Nephron (organoid): ENCODE measurements around the gene ARHGAP22.

Source experiments
- H3K27ac Mint-ChIP-seq, 3 experiments: 2 replicates each; pipeline ENCODE4 v1.8.0; 2020; ENCODE audit warnings: mixed read lengths in 3 of 3, mild to moderate bottlenecking in 2 of 3, moderate library complexity in 1 of 3
- H3K27me3 Mint-ChIP-seq: 2 replicates; pipeline ENCODE4 v1.8.0; 2021; ENCODE audit warnings: low read depth, mild to moderate bottlenecking, moderate library complexity, mixed read lengths
- H3K36me3 Mint-ChIP-seq: 2 replicates; pipeline ENCODE4 v1.8.0; 2020; ENCODE audit warnings: low read depth, mixed read lengths
- H3K4me1 Mint-ChIP-seq: 2 replicates; pipeline ENCODE4 v1.8.0; 2020; ENCODE audit warnings: mixed read lengths
- H3K4me3 Mint-ChIP-seq, 3 experiments: 2 replicates each; pipeline ENCODE4 v1.8.0; 2020; ENCODE audit warnings: mild to moderate bottlenecking in 3 of 3, mixed read lengths in 3 of 3, moderate library complexity in 2 of 3
- H3K9me3 Mint-ChIP-seq: 2 replicates; pipeline ENCODE4 v1.8.0; 2020; ENCODE audit warnings: mixed read lengths
- TF ChIP-seq, protein P1 (sequence below), 3 experiments: fragments of 200-600 bp; sonication (generic); IDR thresholded peaks; one replicate each; pipeline ENCODE4 v1.5.0; 2021; ENCODE audit warnings: antibody characterized with exemption in 3 of 3; ENCODE audit not compliant: unreplicated experiment in 3 of 3

Gene ARHGAP22

DNA sequence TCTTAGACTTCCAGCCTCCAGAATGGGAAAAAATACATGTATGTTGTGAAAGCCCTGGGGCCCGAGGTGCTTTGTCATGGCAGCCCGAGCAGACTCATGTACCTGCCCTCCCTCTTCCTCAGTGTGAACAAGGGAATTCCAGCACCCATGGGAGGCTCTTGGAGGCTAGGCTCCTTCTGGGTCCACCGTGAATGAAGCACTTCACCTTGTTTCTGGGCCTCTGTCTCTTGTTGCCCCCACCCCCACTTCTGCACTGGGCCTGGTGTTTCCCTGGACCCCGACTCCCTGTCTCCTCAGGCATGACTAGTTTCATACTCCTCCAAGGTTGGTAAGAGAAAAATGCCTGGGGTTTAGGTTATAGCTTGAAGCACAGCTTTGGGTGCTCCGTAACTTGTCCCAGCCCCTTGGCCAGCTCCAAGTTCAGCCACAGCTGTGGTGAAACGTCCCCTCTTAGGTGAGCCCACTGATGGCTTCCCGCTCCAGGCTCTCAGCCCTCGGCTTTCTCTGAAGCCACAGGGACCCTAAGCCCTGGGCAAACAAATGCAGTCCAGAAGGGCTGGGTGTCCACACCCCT is 30.2 kb upstream of the ARHGAP22 start:
- Mint-ChIP-seq H3K4me3 (no peak overlapping the region), H3K4me1 (no peaks in the 10 kb centered on the region), H3K9me3 (peaks cover 8% of the 10 kb centered on the region), H3K27ac (no peak overlapping the region), H3K27me3 (peaks cover 22% of the 10 kb centered on the region), H3K36me3 (no peaks in the 10 kb centered on the region)
- TF ChIP-seq, protein P1, sequence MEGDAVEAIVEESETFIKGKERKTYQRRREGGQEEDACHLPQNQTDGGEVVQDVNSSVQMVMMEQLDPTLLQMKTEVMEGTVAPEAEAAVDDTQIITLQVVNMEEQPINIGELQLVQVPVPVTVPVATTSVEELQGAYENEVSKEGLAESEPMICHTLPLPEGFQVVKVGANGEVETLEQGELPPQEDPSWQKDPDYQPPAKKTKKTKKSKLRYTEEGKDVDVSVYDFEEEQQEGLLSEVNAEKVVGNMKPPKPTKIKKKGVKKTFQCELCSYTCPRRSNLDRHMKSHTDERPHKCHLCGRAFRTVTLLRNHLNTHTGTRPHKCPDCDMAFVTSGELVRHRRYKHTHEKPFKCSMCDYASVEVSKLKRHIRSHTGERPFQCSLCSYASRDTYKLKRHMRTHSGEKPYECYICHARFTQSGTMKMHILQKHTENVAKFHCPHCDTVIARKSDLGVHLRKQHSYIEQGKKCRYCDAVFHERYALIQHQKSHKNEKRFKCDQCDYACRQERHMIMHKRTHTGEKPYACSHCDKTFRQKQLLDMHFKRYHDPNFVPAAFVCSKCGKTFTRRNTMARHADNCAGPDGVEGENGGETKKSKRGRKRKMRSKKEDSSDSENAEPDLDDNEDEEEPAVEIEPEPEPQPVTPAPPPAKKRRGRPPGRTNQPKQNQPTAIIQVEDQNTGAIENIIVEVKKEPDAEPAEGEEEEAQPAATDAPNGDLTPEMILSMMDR (IDR thresholded peaks at IDR 0.05; ENCODE audit: unreplicated experiment in 3 of 3), result no peak

DNA sequence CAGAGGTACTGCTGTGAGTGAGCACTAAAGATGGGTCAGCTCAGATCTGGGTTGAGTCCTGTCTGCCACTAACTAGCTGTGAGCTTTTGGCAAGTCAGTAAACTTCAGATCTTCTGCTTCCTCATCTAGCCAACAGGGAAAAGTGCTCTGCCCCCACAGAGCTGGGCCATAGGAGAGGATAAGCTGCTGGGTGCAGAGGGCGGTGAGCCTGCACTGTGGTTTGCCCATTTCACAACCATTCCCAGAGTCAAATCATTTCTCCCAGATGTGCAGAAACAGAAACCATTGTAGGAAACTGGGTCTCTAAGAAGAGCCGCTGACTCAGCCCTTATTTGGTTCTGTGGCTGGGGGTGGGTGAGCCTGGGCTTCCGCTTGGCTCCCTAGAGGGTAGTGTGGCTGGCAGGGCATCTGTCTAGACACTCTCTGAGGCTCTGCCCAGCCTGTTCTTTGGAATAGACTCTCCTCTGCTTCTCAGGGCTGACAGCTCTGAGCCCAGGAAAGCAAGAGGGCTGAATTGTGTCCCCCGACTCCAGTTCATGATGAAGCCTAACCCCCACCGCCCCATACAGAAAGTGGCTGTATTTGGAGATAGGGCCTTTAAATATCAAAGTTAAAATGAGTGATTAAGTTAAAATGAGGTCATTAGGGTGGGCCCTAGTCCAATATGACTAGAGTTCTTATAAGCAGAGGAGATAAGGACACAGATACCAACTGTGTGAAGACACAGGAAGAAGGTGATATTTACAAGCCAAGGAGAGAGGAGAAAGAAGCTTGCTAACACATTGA is 29.5 kb upstream of the ARHGAP22 start:
- Mint-ChIP-seq H3K27me3 (peaks cover 22% of the 10 kb centered on the region), H3K27ac (no peak overlapping the region), H3K4me3 (no peak overlapping the region), H3K9me3 (peaks cover 2% of the 10 kb centered on the region), H3K4me1 (no peaks in the 10 kb centered on the region), H3K36me3 (no peaks in the 10 kb centered on the region)
- TF ChIP-seq, protein P1 (IDR thresholded peaks at IDR 0.05; ENCODE audit: unreplicated experiment in 3 of 3), result no peak

DNA sequence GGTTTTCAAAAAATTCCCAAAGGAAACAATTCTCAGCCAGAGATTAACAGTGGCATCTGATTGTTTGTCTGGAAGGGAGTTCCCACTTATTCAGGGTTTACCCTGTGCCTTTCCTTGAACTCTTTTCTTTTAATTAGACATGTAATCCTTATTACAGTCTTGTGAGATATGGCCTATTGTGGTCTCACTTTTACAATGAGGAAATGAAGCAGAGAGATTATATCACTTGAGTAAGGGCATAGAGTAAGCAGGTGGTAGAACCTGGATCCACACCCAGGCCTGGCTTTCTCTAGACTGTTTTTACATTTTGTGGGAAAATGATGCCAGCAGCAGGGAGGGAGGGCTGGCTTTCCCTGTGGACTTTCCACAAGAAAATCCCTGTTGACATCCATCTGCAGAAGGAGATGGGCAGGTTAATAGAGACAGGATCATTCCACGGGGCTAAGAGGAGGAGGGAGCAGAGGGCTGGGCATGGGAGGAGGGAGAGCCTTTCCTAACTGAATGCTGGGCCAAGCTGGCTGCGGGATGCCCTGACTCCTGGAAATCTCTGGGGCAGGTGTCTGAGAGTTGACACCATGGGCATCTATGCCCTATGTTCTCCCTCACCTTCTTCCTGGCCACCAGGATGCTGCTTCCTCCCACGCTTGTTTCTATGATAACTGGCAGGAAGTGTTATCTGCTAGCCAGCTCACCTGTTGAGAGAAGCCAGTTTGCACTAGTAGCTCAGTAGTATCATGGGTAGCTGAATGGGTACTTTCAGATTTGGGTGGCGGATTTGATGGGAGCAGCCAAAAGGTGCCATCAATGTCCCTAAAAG is 28.7 kb upstream of the ARHGAP22 start:
- peaks cover 16% of the 10 kb centered on the region for H3K27me3 Mint-ChIP-seq
- no peak overlapping the region for H3K4me3 Mint-ChIP-seq
- no peak overlapping the region for H3K27ac Mint-ChIP-seq
- TF ChIP-seq, protein P1 (IDR thresholded peaks at IDR 0.05; ENCODE audit: unreplicated experiment in 3 of 3), result no peak
- no peaks in the 10 kb centered on the region for H3K4me1 Mint-ChIP-seq
- no peaks in the 10 kb centered on the region for H3K9me3 Mint-ChIP-seq
- H3K36me3 Mint-ChIP-seq, result no peaks in the 10 kb centered on the region

DNA sequence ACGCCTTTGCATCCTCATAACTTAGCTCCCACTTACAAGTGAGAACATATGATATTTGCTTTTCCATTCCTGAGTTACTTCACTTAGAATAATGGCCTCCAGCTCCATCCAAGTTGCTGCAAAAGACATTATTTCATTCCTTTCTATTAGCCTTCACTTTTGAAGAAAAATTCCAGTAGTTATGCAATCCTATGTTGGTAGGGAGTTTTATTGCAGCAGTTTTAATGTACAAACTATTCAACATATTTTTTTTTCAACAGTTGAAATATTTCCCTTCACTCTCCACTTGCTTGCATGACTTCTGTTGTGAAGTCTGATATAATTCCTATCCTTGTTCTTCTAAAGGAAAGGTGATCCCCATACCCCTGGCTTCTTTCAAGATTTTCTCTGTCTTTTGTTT is 27.3 kb upstream of the ARHGAP22 start:
- no peak overlapping the region for H3K4me3 Mint-ChIP-seq
- no peaks in the 10 kb centered on the region for H3K9me3 Mint-ChIP-seq
- TF ChIP-seq, protein P1 (IDR thresholded peaks at IDR 0.05; ENCODE audit: unreplicated experiment in 3 of 3), result no peak
- no peak overlapping the region for H3K27ac Mint-ChIP-seq
- no peaks in the 10 kb centered on the region for H3K4me1 Mint-ChIP-seq
- H3K27me3 Mint-ChIP-seq, result peaks cover 18% of the 10 kb centered on the region
- no peaks in the 10 kb centered on the region for H3K36me3 Mint-ChIP-seq

DNA sequence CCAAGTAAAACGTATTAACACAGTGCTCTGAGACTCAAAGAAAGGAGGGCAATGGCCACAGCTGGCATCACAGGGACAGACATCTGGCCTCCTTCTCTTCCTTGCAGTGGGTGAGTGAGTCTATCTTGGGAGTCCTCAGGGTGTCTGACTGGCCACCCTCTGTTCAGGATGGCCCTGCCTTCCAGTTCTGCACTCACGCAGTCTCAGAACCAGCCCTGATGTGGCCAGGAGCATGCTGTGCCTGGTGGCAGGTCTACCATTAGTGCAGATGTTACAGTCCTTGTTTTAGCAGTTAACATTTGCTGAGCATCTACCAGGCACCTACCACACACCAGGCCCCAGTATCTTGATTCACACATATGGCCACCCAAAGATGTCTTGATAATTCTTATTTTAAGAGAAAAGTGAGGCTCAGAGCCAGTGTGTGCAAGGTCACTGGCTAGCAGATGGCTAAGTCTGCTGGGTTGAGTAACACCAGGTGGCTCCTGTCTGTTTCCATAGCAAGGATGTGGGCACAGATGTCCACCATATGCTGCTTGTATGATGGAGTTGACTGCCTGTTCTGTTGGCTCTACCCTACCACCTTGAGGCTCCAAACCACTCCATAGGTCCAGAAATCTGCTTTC is 23.2 kb upstream of the ARHGAP22 start:
- TF ChIP-seq, protein P1 (IDR thresholded peaks at IDR 0.05; ENCODE audit: unreplicated experiment in 3 of 3), result no peak
- Mint-ChIP-seq H3K36me3 (no peaks in the 10 kb centered on the region), H3K9me3 (no peaks in the 10 kb centered on the region), H3K4me3 (no peak overlapping the region), H3K27ac (no peak overlapping the region), H3K4me1 (no peaks in the 10 kb centered on the region), H3K27me3 (peaks cover 17% of the 10 kb centered on the region)
